GM19463 (cell line): ENCODE data around the gene CCDC178.
A peak's percentile ranks its signal among the peaks of the same experiment; 100 is the strongest.
"Not testable (repeated sequence)": the region's sequence is repeated elsewhere in the genome, so short reads cannot be mapped to it uniquely, and the experiment has no call there.

ENCODE experiments used
- ATAC-seq: cut with Tn5 transposase; IDR thresholded peaks from one replicate; pipeline ENCODE4 v1.9.1; 2021; ENCODE audit warnings: mild to moderate bottlenecking, moderate library complexity; ENCODE audit not compliant: unreplicated experiment

CCDC178 gene

DNA sequence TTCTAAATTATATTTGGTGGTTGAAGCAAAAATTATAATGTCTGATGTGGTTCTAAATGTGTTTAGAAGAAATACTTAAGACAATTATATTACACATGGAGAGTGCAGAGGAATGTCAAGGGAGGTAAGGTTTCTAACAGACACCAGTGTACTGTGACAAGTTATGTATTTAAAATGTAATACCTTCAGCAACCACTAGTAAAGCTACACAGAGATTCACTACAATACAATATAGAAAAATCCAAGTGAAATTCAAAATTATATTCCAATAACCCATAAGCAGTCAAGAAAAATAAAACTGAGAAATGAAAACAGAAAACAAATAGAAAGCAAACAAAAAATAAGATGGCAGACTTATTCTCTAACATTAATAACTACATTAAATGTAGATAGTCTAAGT, 418.2 kb downstream of the CCDC178 start:
- ATAC-seq = no peak

GRCh38 chr18:33020877-33021276, 419.6 kb downstream of the CCDC178 start:
- no peak for ATAC-seq

DNA sequence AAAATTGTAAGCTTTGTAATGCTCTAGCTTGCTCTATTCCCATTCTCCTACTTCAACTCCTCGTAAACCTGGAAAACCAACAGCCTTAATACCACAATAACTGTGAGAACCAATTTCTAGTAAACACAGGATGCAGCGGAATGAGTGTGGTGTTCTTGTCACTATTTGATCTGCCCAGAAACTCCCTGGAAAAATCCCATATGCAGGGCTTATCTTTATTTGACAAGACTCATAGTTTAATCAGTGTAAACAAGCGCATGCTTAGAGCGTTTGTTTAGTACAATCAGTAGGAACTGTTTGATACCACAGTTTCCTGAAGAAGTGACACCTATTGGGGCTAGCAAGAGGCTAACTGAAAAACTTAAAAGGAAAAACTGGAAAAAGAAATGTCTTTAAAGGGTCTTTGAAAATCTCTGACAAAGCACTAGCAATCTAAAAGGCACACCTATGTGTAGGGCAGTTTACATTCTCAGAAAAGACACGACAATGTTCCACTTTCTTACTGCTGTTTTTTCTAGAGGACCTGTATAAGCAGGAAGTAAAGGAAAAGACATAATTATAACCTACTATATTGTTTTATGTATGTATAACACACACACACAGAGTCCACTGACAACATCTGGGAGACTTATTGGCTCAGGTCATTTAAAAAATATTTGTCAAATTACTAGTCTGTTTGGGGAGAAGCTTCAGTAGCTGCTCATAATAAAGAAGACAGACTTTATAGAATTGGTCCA, 426.3 kb downstream of the CCDC178 start:
- no peak for ATAC-seq

DNA sequence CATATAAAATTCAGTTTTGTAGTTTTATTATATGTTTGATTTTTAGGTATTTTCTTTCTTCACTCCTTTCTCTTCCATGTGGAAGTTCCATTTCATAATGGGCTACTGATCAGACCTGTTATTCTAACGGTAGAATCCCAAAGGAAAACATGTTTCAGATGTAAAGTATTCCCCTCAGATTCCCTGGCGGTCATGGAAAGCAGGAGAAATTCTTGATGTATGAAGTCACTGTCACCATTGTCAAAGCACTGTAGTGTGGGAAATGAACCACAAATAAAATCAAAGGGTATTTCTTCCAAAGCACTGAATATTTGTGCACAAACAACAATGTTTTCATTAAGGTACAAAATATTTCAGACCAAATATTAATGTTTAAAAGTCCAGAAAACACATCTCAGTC, 430.4 kb downstream of the CCDC178 start:
- no peak for ATAC-seq

- no peak for ATAC-seq
These were observed 441.6 kb downstream of the CCDC178 start for GRCh38 chr18:32998921-32999320.

DNA sequence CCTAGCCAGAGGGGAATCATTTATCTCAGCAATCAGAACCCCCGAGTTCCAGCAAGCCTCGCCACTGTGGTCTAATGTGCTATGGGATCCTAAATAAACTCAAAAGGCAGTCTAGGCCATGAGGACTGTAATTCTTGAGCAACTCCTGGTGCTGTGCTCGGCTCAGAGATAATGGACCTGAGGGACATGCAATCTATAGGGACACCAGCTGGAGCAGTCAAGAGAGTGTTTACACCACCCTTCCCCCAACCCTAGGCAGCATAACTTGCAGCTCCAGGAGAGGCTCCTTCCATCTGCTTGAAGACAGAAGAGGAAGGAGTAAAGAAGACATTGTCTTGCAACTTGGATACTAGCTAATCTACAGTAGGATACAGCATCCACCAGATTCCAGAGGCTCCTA, 442.2 kb downstream of the CCDC178 start:
- no peak for ATAC-seq

DNA sequence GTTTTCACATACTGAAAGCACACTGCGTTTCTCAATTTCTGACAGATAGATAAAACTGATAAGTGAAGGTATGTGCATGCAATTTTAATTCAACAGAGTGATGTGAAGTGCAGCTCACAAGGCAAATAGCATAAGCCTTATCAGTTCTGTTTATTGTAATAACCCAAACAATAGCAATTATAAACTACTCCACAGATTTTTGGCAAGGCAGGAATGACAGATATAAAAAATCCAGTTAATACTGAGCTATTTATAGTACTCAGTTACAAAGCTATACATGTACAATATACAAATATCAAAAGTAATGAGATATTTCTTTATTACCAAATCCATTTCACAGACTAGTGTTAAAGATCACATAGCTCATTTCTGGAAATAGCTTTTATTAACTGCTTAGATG, 456.8 kb downstream of the CCDC178 start:
- ATAC-seq = no peak

DNA sequence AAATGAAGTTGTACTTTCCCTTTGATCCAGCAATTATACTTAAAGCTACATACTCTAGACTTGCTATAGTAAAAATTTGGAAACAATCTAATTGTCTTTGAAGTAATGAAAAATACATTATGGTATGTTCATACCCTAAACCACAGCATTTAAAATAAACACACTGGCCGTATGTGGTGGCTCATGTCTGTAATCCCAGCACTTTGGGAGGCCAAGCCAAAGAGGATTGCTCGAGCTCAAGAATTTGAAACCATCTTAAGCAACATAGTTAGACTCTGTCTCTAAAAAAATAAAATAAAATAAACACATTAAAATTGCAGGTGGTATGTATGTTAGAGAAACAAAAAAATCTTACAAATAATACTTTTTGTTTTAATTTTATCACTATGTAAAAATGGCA, 459.6 kb downstream of the CCDC178 start:
- no peak for ATAC-seq

GRCh38 chr18:32975501-32975900, 465.0 kb downstream of the CCDC178 start:
- no peak for ATAC-seq

- no peak for ATAC-seq
These were observed 465.4 kb downstream of the CCDC178 start for GRCh38 chr18:32975163-32975436.

- ATAC-seq = peak; percentile 93
These were observed 465.9 kb downstream of the CCDC178 start for GRCh38 chr18:32974421-32975162.

- ATAC-seq = no peak
These were observed 472.3 kb downstream of the CCDC178 start for GRCh38 chr18:32968248-32968647.

GRCh38 chr18:32966141-32966540, 474.4 kb downstream of the CCDC178 start:
- ATAC-seq = no peak

GRCh38 chr18:32961538-32961937, 479.0 kb downstream of the CCDC178 start:
- ATAC-seq = no peak

GRCh38 chr18:32958746-32959145, 481.8 kb downstream of the CCDC178 start:
- ATAC-seq = peak; percentile 85

DNA sequence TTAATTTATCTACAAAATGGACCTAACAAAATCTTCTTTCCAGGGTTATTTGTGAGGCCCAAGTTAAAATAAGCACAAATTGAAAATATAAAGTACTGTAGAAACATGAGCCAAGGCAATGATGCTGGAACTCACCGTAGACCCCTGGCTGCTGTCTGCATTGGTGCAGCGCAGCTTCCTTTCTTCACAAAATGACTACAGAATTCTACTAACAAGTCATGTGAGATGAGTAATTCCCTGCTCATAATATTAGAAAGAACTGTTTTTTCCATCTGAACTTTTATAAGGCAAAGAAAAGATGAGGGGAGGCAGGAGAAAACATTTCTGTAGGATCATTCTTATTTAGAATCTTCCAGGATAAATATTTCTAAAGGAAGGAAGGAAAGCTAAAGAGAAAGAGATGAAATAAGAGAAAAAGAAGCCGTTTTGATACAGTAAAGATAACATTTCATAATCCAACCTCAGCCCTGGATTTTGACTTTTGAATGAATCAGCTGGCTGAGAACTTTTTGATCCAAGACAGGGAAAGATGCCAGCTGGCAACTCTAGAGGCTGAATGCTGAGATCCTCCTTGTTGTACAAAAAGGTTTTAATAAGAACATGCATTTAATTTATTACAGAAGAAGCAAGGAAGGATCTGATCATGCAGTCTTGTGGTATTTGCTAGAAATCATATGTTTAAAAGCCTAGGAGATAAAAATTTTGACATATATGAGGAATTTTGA, 483.8 kb downstream of the CCDC178 start:
- no peak for ATAC-seq

DNA sequence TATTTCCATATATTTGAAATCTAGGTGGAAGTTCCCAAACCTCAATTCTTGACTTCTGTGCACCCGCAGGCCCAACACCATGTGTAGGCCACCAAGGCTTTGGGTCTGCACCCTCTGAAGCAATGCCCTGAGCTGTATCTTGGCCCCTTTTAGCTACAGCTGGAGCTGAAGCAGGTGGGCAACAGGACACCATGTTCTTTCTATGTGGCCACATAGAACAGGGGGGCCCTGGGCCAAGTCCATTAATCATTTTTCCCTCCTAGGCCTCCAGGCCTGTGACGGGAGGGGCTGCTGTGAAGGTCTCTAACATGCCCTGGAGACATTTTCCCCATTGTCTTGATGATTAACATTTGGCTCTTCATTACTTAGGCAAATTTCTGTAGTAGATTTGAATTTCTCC, 488.2 kb downstream of the CCDC178 start:
- ATAC-seq = not testable (repeated sequence)

DNA sequence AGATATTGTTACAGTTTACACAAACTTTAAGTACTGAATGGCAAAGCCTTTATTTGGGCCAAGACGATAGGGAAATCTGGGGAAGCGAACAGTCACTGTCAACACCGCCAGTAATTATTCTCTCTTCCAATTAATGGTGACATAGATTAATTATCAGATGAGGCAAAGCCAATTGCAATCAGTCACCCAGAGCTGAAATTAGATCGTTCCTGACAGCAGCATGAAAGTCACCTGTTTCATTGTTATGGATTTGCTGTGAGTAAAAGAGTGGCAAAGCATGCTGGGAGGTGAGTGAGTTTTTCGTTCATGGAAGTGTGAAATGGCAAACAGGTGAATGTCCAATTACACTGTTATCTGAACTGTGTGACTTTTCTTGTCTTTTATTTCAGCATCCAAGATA, 502.9 kb downstream of the CCDC178 start:
- ATAC-seq = no peak

GRCh38 chr18:32937066-32937465, 503.5 kb downstream of the CCDC178 start:
- no peak for ATAC-seq

- ATAC-seq = no peak
These were observed 506.3 kb downstream of the CCDC178 start for GRCh38 chr18:32934201-32934600.

GRCh38 chr18:32930695-32931301, 509.7 kb downstream of the CCDC178 start:
- peak; percentile 100 for ATAC-seq

DNA sequence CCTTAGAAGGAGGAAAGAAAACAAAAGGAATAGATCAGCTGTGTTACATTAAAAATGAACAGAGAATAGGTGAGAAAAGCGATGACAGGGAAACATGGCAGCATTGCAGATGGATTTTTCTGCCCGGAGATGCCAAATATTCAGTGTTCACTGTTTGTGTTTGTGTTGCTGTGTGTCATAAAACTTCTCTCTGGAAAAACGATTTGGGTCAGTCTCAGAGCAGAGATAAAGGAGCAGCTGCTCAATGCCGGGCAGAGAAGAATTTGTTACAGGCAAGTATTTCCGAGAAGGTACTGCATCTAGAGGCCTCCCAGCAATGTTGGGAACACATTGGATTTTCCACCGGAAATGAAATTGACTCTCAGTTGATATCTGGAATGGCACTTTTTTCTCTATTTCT, 511.3 kb downstream of the CCDC178 start:
- no peak for ATAC-seq
